Measurements from ENCODE around the gene DLX1. TPM values are rescaled to one million over a fixed set of nuclear protein-coding genes. Genes with fewer than 3 reads are reported as not detected.
"Not testable (repeated sequence)": the region's sequence is repeated elsewhere in the genome, so short reads cannot be mapped to it uniquely, and the experiment has no call there.

DLX1 gene
- total RNA-seq, 3 donors from 2014 or later, result 0.29 TPM; not detected in 2

- peaks cover 4 to 47% of the 10 kb centered on the region in 2 donors for H3K27me3 ChIP-seq
- no peak overlapping the region for H3K27ac ChIP-seq
- H3K9me3 ChIP-seq, result no peaks in the 10 kb centered on the region
- TF ChIP-seq POLR2AphosphoS5 (IDR thresholded peaks at IDR 0.05) (no peak), CTCF (IDR thresholded peaks at IDR 0.05) (no peak), POLR2A (IDR thresholded peaks at IDR 0.05) (no peak)
- DNase-seq (ENCODE audit: low spot score in 2 of 2), result no peak
- intact Hi-C loops (cut with DNase I; ENCODE audit: low total_unique reads), result no loop called here
- no peak overlapping the region for H3K4me3 ChIP-seq
- H3K36me3 ChIP-seq, result no peaks in the 10 kb centered on the region
- H3K4me1 ChIP-seq, result no peaks in the 10 kb centered on the region
Observed at GRCh38 chr2:172109256-172109987, 24.1 kb downstream of the DLX1 start.

- H3K27ac ChIP-seq, result no peak overlapping the region
- peaks cover 4 to 39% of the 10 kb centered on the region in 2 donors for H3K27me3 ChIP-seq
- no peak for TF ChIP-seq CTCF (IDR thresholded peaks at IDR 0.05)
- TF ChIP-seq POLR2AphosphoS5 (IDR thresholded peaks at IDR 0.05), result no peak
- no peak for TF ChIP-seq POLR2A (IDR thresholded peaks at IDR 0.05)
- intact Hi-C loops (cut with DNase I; ENCODE audit: low total_unique reads), result no loop called here
- no peak for DNase-seq (ENCODE audit: low spot score in 2 of 2)
- no peaks in the 10 kb centered on the region for H3K4me1 ChIP-seq
- no peak overlapping the region for H3K4me3 ChIP-seq
- H3K36me3 ChIP-seq, result no peaks in the 10 kb centered on the region
- no peaks in the 10 kb centered on the region for H3K9me3 ChIP-seq
Observed at GRCh38 chr2:172109988-172110811, 24.9 kb downstream of the DLX1 start.

GRCh38 chr2:172113617-172114016 lies 28.3 kb downstream of the DLX1 start:
- Histone ChIP-seq H3K4me3 (no peak overlapping the region), H3K27me3 (peaks cover 0 to 7% of the 10 kb centered on the region in 2 donors), H3K27ac (no peak overlapping the region), H3K4me1 (no peaks in the 10 kb centered on the region), H3K9me3 (no peaks in the 10 kb centered on the region), H3K36me3 (no peaks in the 10 kb centered on the region)
- no peak for DNase-seq (ENCODE audit: low spot score in 2 of 2)
- intact Hi-C loops (cut with DNase I; ENCODE audit: low total_unique reads), result no loop called here
- TF ChIP-seq POLR2A (IDR thresholded peaks at IDR 0.05), result no peak
- no peak for TF ChIP-seq POLR2AphosphoS5 (IDR thresholded peaks at IDR 0.05)
- peak in 1 of 3 donors; percentile 21 for TF ChIP-seq CTCF (IDR thresholded peaks at IDR 0.05)

GRCh38 chr2:172114176-172114575 lies 28.9 kb downstream of the DLX1 start:
- H3K27ac ChIP-seq; H3K36me3 ChIP-seq; H3K4me1 ChIP-seq; H3K4me3 ChIP-seq; DNase-seq (ENCODE audit: low spot score in 2 of 2); intact Hi-C loops (cut with DNase I; ENCODE audit: low total_unique reads); H3K27me3 ChIP-seq; H3K9me3 ChIP-seq: not testable (repeated sequence)

- Histone ChIP-seq H3K36me3 (no peaks in the 10 kb centered on the region), H3K4me3 (no peak overlapping the region), H3K27me3 (peaks cover 0 to 3% of the 10 kb centered on the region in 2 donors), H3K27ac (no peak overlapping the region), H3K9me3 (no peaks in the 10 kb centered on the region), H3K4me1 (no peaks in the 10 kb centered on the region)
- intact Hi-C loops (cut with DNase I; ENCODE audit: low total_unique reads), result no loop called here
- TF ChIP-seq POLR2AphosphoS5 (IDR thresholded peaks at IDR 0.05) (no peak), POLR2A (IDR thresholded peaks at IDR 0.05) (no peak), CTCF (IDR thresholded peaks at IDR 0.05) (no peak)
- DNase-seq (ENCODE audit: low spot score in 2 of 2), result no peak
Observed at GRCh38 chr2:172114579-172114978, 29.3 kb downstream of the DLX1 start.

All from breast epithelium (tissue), 4 donors.